ENCODE data around the gene NPLOC4. TPM values are rescaled to one million over a fixed set of nuclear protein-coding genes. Genes with fewer than 3 reads are reported as not detected.

NPLOC4 gene
- total and polyA plus RNA-seq, 2 of the 8 experiments (the other 6 are each of a cell fraction or from before 2014, with no cell fraction given), result 70.7 to 92.7 TPM

- no peak overlapping the region for H2AFZ ChIP-seq (ENCODE audit: low read length)
- no peak for FAIRE-seq
- peak overlapping the region; percentile 45; the same call in 1 of the 2 replicates for H4K8ac ChIP-seq (ENCODE audit: extremely low read depth, insufficient read depth, low read length)
- H3K27me3 ChIP-seq (replicated peaks in 1 of 4; ENCODE audit: control insufficient read depth in 3 of 4, extremely low read depth in 1 of 4, insufficient read depth in 3 of 4, low read length in 3 of 4), result peaks cover 8 to 28% (median 23%) of the 10 kb centered on the region in 4 experiments; a peak in 6 of 7 replicates
- no peak overlapping the region for H3K18ac ChIP-seq (ENCODE audit: extremely low read depth, low read length)
- H2BK20ac ChIP-seq (ENCODE audit: low read length), result no peak overlapping the region
- peaks cover 9% of the 10 kb centered on the region; the same call in 1 of the 2 replicates for H3K23me2 ChIP-seq (ENCODE audit: low read depth, low read length)
- no peak overlapping the region; the same call in 1 of the 2 replicates for H2BK15ac ChIP-seq (ENCODE audit: low read length)
- no peak overlapping the region for H3K4me3 ChIP-seq (ENCODE audit: extremely low read depth in 1 of 4, insufficient read depth in 2 of 4, low read depth in 3 of 4, low read length in 4 of 4)
- 0 out of 2 replicates have a peak, but pooled peaks cover 3% of the 10 kb centered on the region for H3K79me1 ChIP-seq (ENCODE audit: low read depth, low read length)
- DNase-seq (ENCODE audit: low read depth in 1 of 2, low spot score in 2 of 2), result no peak
- no peak overlapping the region for H2AK5ac ChIP-seq (ENCODE audit: low read depth, low read length)
- no peak overlapping the region for H2BK5ac ChIP-seq (ENCODE audit: low read depth, low read length)
- 77% methylated on average over 26 of the region's 26 CpGs; no CpG with 5 or more reads in 1 of the 2 experiments for WGBS, 2 experiments (ENCODE audit: extremely low coverage in 1 of 2, insufficient coverage in 1 of 2, insufficient read length in 1 of 2, insufficient replicate concordance in 2 of 2, low coverage in 1 of 2, low lambda C conversion rate in 2 of 2, missing lambda C conversion rate in 1 of 2)
- H3K27ac ChIP-seq (ENCODE audit: low read depth, low read length), result no peak overlapping the region
- H3K56ac ChIP-seq (replicated peaks; ENCODE audit: insufficient read length, low read depth, low read length), result no peak overlapping the region
- H3K36me3 ChIP-seq (ENCODE audit: control insufficient read depth in 2 of 4, insufficient read depth in 4 of 4, low read length in 3 of 4), result peaks cover 0 to 10% (median 3%) of the 10 kb centered on the region in 4 experiments; a peak in 6 of 8 replicates
- H4K5ac ChIP-seq (ENCODE audit: insufficient read length, low read depth, low read length), result no peak overlapping the region
- no peak overlapping the region for H4K91ac ChIP-seq (replicated peaks; ENCODE audit: insufficient read length, low read length)
- no peak overlapping the region for H2BK12ac ChIP-seq (ENCODE audit: low read depth, low read length)
- H3K9me3 ChIP-seq (ENCODE audit: insufficient read depth in 2 of 2, low read depth in 1 of 2, low read length in 1 of 2), result no peaks in the 10 kb centered on the region; a peak in 1 of 4 replicates
- H3K4me1 ChIP-seq (replicated peaks in 1 of 4; ENCODE audit: control insufficient read depth in 3 of 4, insufficient read depth in 4 of 4, low read length in 3 of 4), result peaks cover 0 to 11% (median 5%) of the 10 kb centered on the region in 4 experiments; a peak in 5 of 7 replicates
- no peak overlapping the region for H3K14ac ChIP-seq (ENCODE audit: insufficient read length)
- peak overlapping the region; percentile 57 to 72; a peak in 2 of 4 replicates for H3K4me2 ChIP-seq (ENCODE audit: insufficient read depth in 1 of 2, low read depth in 2 of 2, low read length in 2 of 2)
- TF ChIP-seq TBP (IDR thresholded peaks at IDR 0.05; ENCODE audit: low read depth, low read length) (no peak), SP1 (IDR thresholded peaks at IDR 0.05; ENCODE audit: low read depth, low read length) (no peak), BACH1 (IDR thresholded peaks at IDR 0.05; ENCODE audit: low read length) (no peak), EZH2 (IDR thresholded peaks at IDR 0.05; ENCODE audit: low read depth, low read length, severe bottlenecking) (no peak), ATF3 (IDR thresholded peaks at IDR 0.05; ENCODE audit: insufficient read depth, low read depth, low read length) (no peak), E2F6 (IDR thresholded peaks at IDR 0.05) (peak; percentile 5; the same call in 1 of the 2 replicates), NRF1 (IDR thresholded peaks at IDR 0.05; ENCODE audit: low read depth, low read length) (no peak), MAX (IDR thresholded peaks at IDR 0.05) (peak; percentile 34; the same call in 1 of the 2 replicates)
- no peak overlapping the region for H3K9ac ChIP-seq (replicated peaks in 1 of 4; ENCODE audit: extremely low read depth in 1 of 4, low read depth in 3 of 4, low read length in 3 of 4)
- H3K79me2 ChIP-seq (ENCODE audit: control insufficient read depth in 1 of 2, insufficient read depth in 2 of 2, low read length in 2 of 2), result no peaks in the 10 kb centered on the region
- POLR2A ChIA-PET (ENCODE audit: partially characterized antibody), result interaction anchor here (0.6 to 5.9 kb wide), 18 partner anchors 8 to 280 kb away, joined by 3 to 125 read pairs (median 4); partner anchors contain the start of genes ACTG1, BAHCC1, FAAP100 and FSCN2
- CTCF ChIA-PET (ENCODE audit: partially characterized antibody), result interaction anchor here (0.6 to 3.6 kb wide), 26 partner anchors 10 to 512 kb away, joined by 3 to 33 read pairs (median 4); partner anchors contain the start of gene FSCN2
- H3K4ac ChIP-seq (replicated peaks; ENCODE audit: insufficient read length, low read depth, low read length), result no peak overlapping the region
- no peak overlapping the region for H2BK120ac ChIP-seq (replicated peaks; ENCODE audit: low read depth, low read length)
- no peak overlapping the region for H3K23ac ChIP-seq (ENCODE audit: insufficient read length)
- H4K20me1 ChIP-seq (replicated peaks in 1 of 2; ENCODE audit: control insufficient read depth in 1 of 2, insufficient read depth in 2 of 2, low read length in 2 of 2), result peaks cover 2 to 8% of the 10 kb centered on the region in 2 experiments
These were observed 98.9 kb downstream of the NPLOC4 start for GRCh38 chr17:81537856-81538555.

Data from H1 (cell line).